MCF 10A (cell line): Measurements from ENCODE around the gene BAZ2B. TPM values are rescaled to one million over a fixed set of nuclear protein-coding genes. Genes with fewer than 3 reads are reported as not detected.

Experiments used
- BruUV-seq: library from RNA; stranded (reverse); fragments of 400-500 nt; replicated peaks from 2 replicates; lab custom pipeline; 2021; lab: Mats Ljungman, UMichigan
- CTCF ChIA-PET: fragments of 300-600 bp; sonication (Branson Sonifier 250); formaldehyde crosslinking; extraction: SDS; loops from one replicate; lab custom pipeline; 2021; ENCODE audit warnings: antibody characterized with exemption, inconsistent platforms; lab: Yijun Ruan, JAX
- POLR2A ChIA-PET: fragments of 300-600, 350-650 bp; sonication (Branson Sonifier 250); formaldehyde crosslinking; extraction: SDS; loops from one replicate; lab custom pipeline; 2020; ENCODE audit warnings: antibody characterized with exemption, inconsistent platforms; lab: Yijun Ruan, JAX
- DNase-seq: peaks from one replicate; pipeline ENCODE4 v3.0.0-alpha.2; 2018; ENCODE audit not compliant: unreplicated experiment
- H3K27ac Mint-ChIP-seq: one replicate; pipeline ENCODE4 v1.8.0; 2022; ENCODE audit warnings: mild to moderate bottlenecking, low read depth, mixed read lengths; ENCODE audit not compliant: unreplicated experiment
- H3K27me3 Mint-ChIP-seq: one replicate; pipeline ENCODE4 v1.8.0; 2022; ENCODE audit warnings: mixed read lengths; ENCODE audit not compliant: insufficient read depth, unreplicated experiment
- H3K36me3 Mint-ChIP-seq: one replicate; pipeline ENCODE4 v1.8.0; 2022; ENCODE audit warnings: mild to moderate bottlenecking, moderate library complexity, mixed read lengths; ENCODE audit not compliant: insufficient read depth, unreplicated experiment
- H3K4me1 Mint-ChIP-seq: one replicate; pipeline ENCODE4 v1.8.0; 2022; ENCODE audit warnings: mixed read lengths; ENCODE audit not compliant: insufficient read depth, unreplicated experiment
- H3K4me3 Mint-ChIP-seq: one replicate; pipeline ENCODE4 v1.8.0; 2022; ENCODE audit warnings: mild to moderate bottlenecking, moderate library complexity, mixed read lengths; ENCODE audit not compliant: unreplicated experiment
- H3K9me3 Mint-ChIP-seq: one replicate; pipeline ENCODE4 v1.8.0; 2022; ENCODE audit warnings: mixed read lengths; ENCODE audit not compliant: unreplicated experiment
- intact Hi-C: fragments of 100-400 bp; cut with micrococcal nuclease; formaldehyde crosslinking; loops from 2 replicates; pipeline ENCODE4 v1.14.1; 2022
- total RNA-seq: library from RNA; stranded (reverse); gene quantifications from 2 replicates; pipeline ENCODE4 v1.2.3, GENCODE V29; 2022
- TF ChIP-seq, protein P1 (sequence below): fragments of 200-600 bp; IDR thresholded peaks from one replicate; pipeline ENCODE4 v1.8.0; 2022; ENCODE audit warnings: antibody characterized with exemption, mild to moderate bottlenecking; ENCODE audit not compliant: unreplicated experiment

BAZ2B gene
- total RNA-seq, 1 experiment from 2014 or later = 51.8 TPM

DNA sequence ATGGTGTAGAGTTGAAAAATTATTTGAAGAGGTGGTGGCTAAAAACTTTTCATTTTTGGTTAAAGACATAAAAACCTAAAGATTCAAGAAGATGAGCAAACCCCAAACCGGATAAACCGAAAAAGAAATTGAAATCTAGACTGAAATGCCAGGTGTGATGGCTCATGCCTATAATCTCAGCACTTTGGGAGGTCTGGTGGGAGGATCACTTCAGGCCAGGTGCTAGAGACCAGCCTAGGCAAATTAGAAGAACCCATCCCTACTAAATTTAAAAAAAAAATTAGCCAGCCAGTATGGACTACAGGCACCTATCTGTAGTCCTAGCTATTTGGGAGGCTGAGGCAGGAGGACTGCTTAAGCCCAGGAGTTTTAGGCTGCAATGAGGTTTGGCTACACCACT, 126.9 kb downstream of the BAZ2B start:
- Mint-ChIP-seq H3K9me3 (no peaks in the 10 kb centered on the region), H3K27ac (no peak overlapping the region), H3K36me3 (peaks cover 6% of the 10 kb centered on the region), H3K4me3 (no peak overlapping the region), H3K4me1 (no peaks in the 10 kb centered on the region), H3K27me3 (no peaks in the 10 kb centered on the region)
- POLR2A ChIA-PET = interaction anchor here (0.9 to 1.2 kb wide), 3 partner anchors 16 to 221 kb away, joined by 3 read pairs; no protein-coding TSS in a partner anchor
- CTCF ChIA-PET = interaction anchor here (0.6 kb wide), 1 partner anchor 12 kb away, joined by 3 read pairs; no protein-coding TSS in a partner anchor
- BruUV-seq = no TSS peak
- intact Hi-C loops = no loop called here
- no peak for DNase-seq
- TF ChIP-seq, protein P1, sequence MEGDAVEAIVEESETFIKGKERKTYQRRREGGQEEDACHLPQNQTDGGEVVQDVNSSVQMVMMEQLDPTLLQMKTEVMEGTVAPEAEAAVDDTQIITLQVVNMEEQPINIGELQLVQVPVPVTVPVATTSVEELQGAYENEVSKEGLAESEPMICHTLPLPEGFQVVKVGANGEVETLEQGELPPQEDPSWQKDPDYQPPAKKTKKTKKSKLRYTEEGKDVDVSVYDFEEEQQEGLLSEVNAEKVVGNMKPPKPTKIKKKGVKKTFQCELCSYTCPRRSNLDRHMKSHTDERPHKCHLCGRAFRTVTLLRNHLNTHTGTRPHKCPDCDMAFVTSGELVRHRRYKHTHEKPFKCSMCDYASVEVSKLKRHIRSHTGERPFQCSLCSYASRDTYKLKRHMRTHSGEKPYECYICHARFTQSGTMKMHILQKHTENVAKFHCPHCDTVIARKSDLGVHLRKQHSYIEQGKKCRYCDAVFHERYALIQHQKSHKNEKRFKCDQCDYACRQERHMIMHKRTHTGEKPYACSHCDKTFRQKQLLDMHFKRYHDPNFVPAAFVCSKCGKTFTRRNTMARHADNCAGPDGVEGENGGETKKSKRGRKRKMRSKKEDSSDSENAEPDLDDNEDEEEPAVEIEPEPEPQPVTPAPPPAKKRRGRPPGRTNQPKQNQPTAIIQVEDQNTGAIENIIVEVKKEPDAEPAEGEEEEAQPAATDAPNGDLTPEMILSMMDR = no peak

DNA sequence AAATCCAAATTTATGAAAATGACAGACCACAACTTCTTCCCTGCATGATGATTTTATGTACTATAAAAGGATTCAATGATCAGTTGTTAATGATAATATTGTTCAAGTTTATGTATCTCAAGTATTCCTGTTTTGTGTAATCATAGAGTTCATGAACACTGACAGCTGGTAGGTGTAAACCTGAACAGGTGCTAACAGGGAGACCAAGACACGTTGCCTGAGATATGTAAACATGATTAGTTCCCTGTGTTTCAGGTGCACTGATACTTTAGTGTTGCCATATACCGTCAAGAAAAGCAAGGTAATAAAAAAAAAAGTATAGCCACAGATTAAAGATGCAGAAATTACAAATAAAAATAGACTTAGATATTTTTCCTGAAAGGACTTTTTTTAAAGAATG, 131.8 kb downstream of the BAZ2B start:
- intact Hi-C loops = no loop called here
- Mint-ChIP-seq H3K4me1 (no peaks in the 10 kb centered on the region), H3K9me3 (no peaks in the 10 kb centered on the region), H3K4me3 (no peak overlapping the region), H3K36me3 (peaks cover 6% of the 10 kb centered on the region), H3K27ac (no peak overlapping the region), H3K27me3 (no peaks in the 10 kb centered on the region)
- TF ChIP-seq, protein P1 = no peak
- POLR2A ChIA-PET = no interaction called here
- BruUV-seq = no TSS peak
- DNase-seq = no peak
- CTCF ChIA-PET = no interaction called here

GRCh38 chr2:159476329-159476728, 140.0 kb downstream of the BAZ2B start:
- intact Hi-C loops = no loop called here
- Mint-ChIP-seq H3K36me3 (peaks cover 31% of the 10 kb centered on the region), H3K4me1 (no peaks in the 10 kb centered on the region), H3K27me3 (no peaks in the 10 kb centered on the region), H3K4me3 (no peak overlapping the region), H3K9me3 (peaks cover 7% of the 10 kb centered on the region), H3K27ac (no peak overlapping the region)
- TF ChIP-seq, protein P1 = no peak
- no peak for DNase-seq
- no TSS peak for BruUV-seq
- CTCF ChIA-PET = no interaction called here
- POLR2A ChIA-PET = interaction anchor here (0.7 kb wide), 1 partner anchor 44 kb away, joined by 5 read pairs; no protein-coding TSS in a partner anchor

- Mint-ChIP-seq H3K4me3 (no peak overlapping the region), H3K4me1 (no peaks in the 10 kb centered on the region), H3K36me3 (peaks cover 31% of the 10 kb centered on the region), H3K27ac (no peak overlapping the region), H3K27me3 (no peaks in the 10 kb centered on the region), H3K9me3 (peaks cover 7% of the 10 kb centered on the region)
- no TSS peak for BruUV-seq
- DNase-seq = no peak
- POLR2A ChIA-PET = interaction anchor here (0.7 kb wide), 1 partner anchor 44 kb away, joined by 5 read pairs; no protein-coding TSS in a partner anchor
- CTCF ChIA-PET = interaction anchor here (0.7 kb wide), 1 partner anchor 324 kb away, joined by 3 read pairs; no protein-coding TSS in a partner anchor
- TF ChIP-seq, protein P1 = no peak
- intact Hi-C loops = no loop called here
These were observed 140.6 kb downstream of the BAZ2B start for GRCh38 chr2:159475793-159476192.
